ENCODE data around the gene CYP3A5. TPM values are rescaled to one million over a fixed set of nuclear protein-coding genes. Genes with fewer than 3 reads are reported as not detected.
"Not testable (repeated sequence)": the region's sequence is repeated elsewhere in the genome, so short reads cannot be mapped to it uniquely, and the experiment has no call there.

Gene CYP3A5
- total and polyA plus RNA-seq, 2 experiments from 2014 or later, result 0.24 to 0.81 TPM

GRCh38 chr7:99665312-99666012 is 14.3 kb downstream of the CYP3A5 start:
- no peaks in the 10 kb centered on the region for H3K36me3 ChIP-seq
- no peak overlapping the region for H3K27ac ChIP-seq

GRCh38 chr7:99657879-99658278 is 21.9 kb downstream of the CYP3A5 start:
- H3K9me3 ChIP-seq (ENCODE audit: low read depth); DNase-seq (ENCODE audit: low read depth in 1 of 2, low spot score in 1 of 2); H3K4me3 ChIP-seq; H3K36me3 ChIP-seq; H3K4me1 ChIP-seq (ENCODE audit: low read depth); H3K27ac ChIP-seq; H3K27me3 ChIP-seq: not testable (repeated sequence)

More at GRCh38 chr7:99665312-99666012, 14.3 kb downstream of the CYP3A5 start:
- Histone ChIP-seq H3K27me3 (no peaks in the 10 kb centered on the region), H3K9me3 (ENCODE audit: low read depth) (no peaks in the 10 kb centered on the region), H3K4me3 (no peak overlapping the region), H3K4me1 (ENCODE audit: low read depth) (no peaks in the 10 kb centered on the region)
- DNase-seq (ENCODE audit: low read depth in 1 of 2, low spot score in 1 of 2), result no peak
- no peak for TF ChIP-seq CTCF (IDR thresholded peaks at IDR 0.05; ENCODE audit: low read depth, low read length)

GRCh38 chr7:99654626-99655025 is 25.2 kb downstream of the CYP3A5 start:
- not testable (repeated sequence) for H3K4me3 ChIP-seq; H3K4me1 ChIP-seq (ENCODE audit: low read depth); H3K27me3 ChIP-seq; H3K27ac ChIP-seq; H3K9me3 ChIP-seq (ENCODE audit: low read depth); DNase-seq (ENCODE audit: low read depth in 1 of 2, low spot score in 1 of 2); H3K36me3 ChIP-seq

GRCh38 chr7:99653754-99654153 is 26.0 kb downstream of the CYP3A5 start:
- no peaks in the 10 kb centered on the region for H3K36me3 ChIP-seq
- H3K9me3 ChIP-seq (ENCODE audit: low read depth), result no peaks in the 10 kb centered on the region
- no peak overlapping the region for H3K4me3 ChIP-seq
- DNase-seq (ENCODE audit: low read depth in 1 of 2, low spot score in 1 of 2), result no peak
- TF ChIP-seq CTCF (IDR thresholded peaks at IDR 0.05; ENCODE audit: low read depth, low read length), result no peak
- no peak overlapping the region for H3K27ac ChIP-seq
- H3K27me3 ChIP-seq, result no peaks in the 10 kb centered on the region
- H3K4me1 ChIP-seq (ENCODE audit: low read depth), result no peaks in the 10 kb centered on the region

- not testable (repeated sequence) for DNase-seq (ENCODE audit: low read depth in 1 of 2, low spot score in 1 of 2); H3K36me3 ChIP-seq; H3K9me3 ChIP-seq (ENCODE audit: low read depth); H3K27ac ChIP-seq; H3K4me1 ChIP-seq (ENCODE audit: low read depth); H3K4me3 ChIP-seq; H3K27me3 ChIP-seq
Measured at GRCh38 chr7:99653269-99653668, 26.5 kb downstream of the CYP3A5 start.

- Histone ChIP-seq H3K9me3 (ENCODE audit: low read depth) (no peaks in the 10 kb centered on the region), H3K4me3 (no peak overlapping the region), H3K36me3 (no peaks in the 10 kb centered on the region), H3K27me3 (no peaks in the 10 kb centered on the region), H3K4me1 (ENCODE audit: low read depth) (no peaks in the 10 kb centered on the region), H3K27ac (no peak overlapping the region)
- no peak for TF ChIP-seq CTCF (IDR thresholded peaks at IDR 0.05; ENCODE audit: low read depth, low read length)
- DNase-seq (ENCODE audit: low read depth in 1 of 2, low spot score in 1 of 2), result no peak
Measured at GRCh38 chr7:99652671-99653070, 27.1 kb downstream of the CYP3A5 start.

- no peak for TF ChIP-seq CTCF (IDR thresholded peaks at IDR 0.05; ENCODE audit: low read depth, low read length)
- H3K9me3 ChIP-seq (ENCODE audit: low read depth), result no peaks in the 10 kb centered on the region
- no peak overlapping the region for H3K27ac ChIP-seq
- H3K27me3 ChIP-seq, result no peaks in the 10 kb centered on the region
- no peaks in the 10 kb centered on the region for H3K36me3 ChIP-seq
- no peaks in the 10 kb centered on the region for H3K4me1 ChIP-seq (ENCODE audit: low read depth)
- no peak overlapping the region for H3K4me3 ChIP-seq
- no peak for DNase-seq (ENCODE audit: low read depth in 1 of 2, low spot score in 1 of 2)
Measured at GRCh38 chr7:99651290-99651689, 28.5 kb downstream of the CYP3A5 start.

Data from cardiac muscle cell (in vitro differentiated cells and primary cell).